Measurements from ENCODE around the gene ZNF784. TPM values are rescaled to one million over a fixed set of nuclear protein-coding genes. Genes with fewer than 3 reads are reported as not detected.
A peak's percentile ranks its signal among the peaks of the same experiment; 100 is the strongest.

Gene ZNF784
- total and polyA plus RNA-seq, 9 of the 15 experiments (the other 6 are each of a cell fraction or from before 2014, with no cell fraction given) = 0.14 to 6.1 (median 2.1) TPM

GRCh38 chr19:55635334-55635717 lies 11.0 kb upstream of the ZNF784 start (continued):
- TF ChIP-seq, protein P1, sequence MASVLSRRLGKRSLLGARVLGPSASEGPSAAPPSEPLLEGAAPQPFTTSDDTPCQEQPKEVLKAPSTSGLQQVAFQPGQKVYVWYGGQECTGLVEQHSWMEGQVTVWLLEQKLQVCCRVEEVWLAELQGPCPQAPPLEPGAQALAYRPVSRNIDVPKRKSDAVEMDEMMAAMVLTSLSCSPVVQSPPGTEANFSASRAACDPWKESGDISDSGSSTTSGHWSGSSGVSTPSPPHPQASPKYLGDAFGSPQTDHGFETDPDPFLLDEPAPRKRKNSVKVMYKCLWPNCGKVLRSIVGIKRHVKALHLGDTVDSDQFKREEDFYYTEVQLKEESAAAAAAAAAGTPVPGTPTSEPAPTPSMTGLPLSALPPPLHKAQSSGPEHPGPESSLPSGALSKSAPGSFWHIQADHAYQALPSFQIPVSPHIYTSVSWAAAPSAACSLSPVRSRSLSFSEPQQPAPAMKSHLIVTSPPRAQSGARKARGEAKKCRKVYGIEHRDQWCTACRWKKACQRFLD (CRISPR knock-in tag; IDR thresholded peaks at IDR 0.05) = 0 out of 2 replicates have a peak, but pooled peaks have one; percentile 37
- no peak for TF ChIP-seq TAF15 (IDR thresholded peaks at IDR 0.05; ENCODE audit: low read depth, low read length)
- TF ChIP-seq ZBTB7A (IDR thresholded peaks at IDR 0.05; ENCODE audit: borderline replicate concordance, control insufficient read depth, low read depth, low read length) = no peak
- TF ChIP-seq ZNF551 (CRISPR knock-in tag; IDR thresholded peaks at IDR 0.05) = no peak
- no peak for TF ChIP-seq GABPA (tag; conservative IDR thresholded peaks at IDR 0.05; ENCODE audit: low read depth)
- TF ChIP-seq ZNF584 (CRISPR knock-in tag; IDR thresholded peaks at IDR 0.05; ENCODE audit: low read depth) = no peak
- no peak for TF ChIP-seq ZNF707 (CRISPR knock-in tag; conservative IDR thresholded peaks at IDR 0.05)
- TF ChIP-seq ZNF133 (CRISPR knock-in tag; IDR thresholded peaks at IDR 0.05) = no peak
- TF ChIP-seq, protein P2, sequence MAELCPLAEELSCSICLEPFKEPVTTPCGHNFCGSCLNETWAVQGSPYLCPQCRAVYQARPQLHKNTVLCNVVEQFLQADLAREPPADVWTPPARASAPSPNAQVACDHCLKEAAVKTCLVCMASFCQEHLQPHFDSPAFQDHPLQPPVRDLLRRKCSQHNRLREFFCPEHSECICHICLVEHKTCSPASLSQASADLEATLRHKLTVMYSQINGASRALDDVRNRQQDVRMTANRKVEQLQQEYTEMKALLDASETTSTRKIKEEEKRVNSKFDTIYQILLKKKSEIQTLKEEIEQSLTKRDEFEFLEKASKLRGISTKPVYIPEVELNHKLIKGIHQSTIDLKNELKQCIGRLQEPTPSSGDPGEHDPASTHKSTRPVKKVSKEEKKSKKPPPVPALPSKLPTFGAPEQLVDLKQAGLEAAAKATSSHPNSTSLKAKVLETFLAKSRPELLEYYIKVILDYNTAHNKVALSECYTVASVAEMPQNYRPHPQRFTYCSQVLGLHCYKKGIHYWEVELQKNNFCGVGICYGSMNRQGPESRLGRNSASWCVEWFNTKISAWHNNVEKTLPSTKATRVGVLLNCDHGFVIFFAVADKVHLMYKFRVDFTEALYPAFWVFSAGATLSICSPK (IDR thresholded peaks at IDR 0.05; ENCODE audit: borderline replicate concordance) = no peak
- no peak for TF ChIP-seq GABPB1 (CRISPR knock-in tag; IDR thresholded peaks at IDR 0.05)
- no peak for TF ChIP-seq XRCC3 (IDR thresholded peaks at IDR 0.05)
- TF ChIP-seq HOXB6 (CRISPR knock-in tag; IDR thresholded peaks at IDR 0.05; ENCODE audit: borderline replicate concordance) = no peak
- TF ChIP-seq ZNF124 (CRISPR knock-in tag; IDR thresholded peaks at IDR 0.05) = no peak
- TF ChIP-seq ZBTB9 (CRISPR knock-in tag; IDR thresholded peaks at IDR 0.05) = 0 out of 2 replicates have a peak, but pooled peaks have one; percentile 10
- no peak for TF ChIP-seq CBX1 (IDR thresholded peaks at IDR 0.05; ENCODE audit: low read depth)
- no peak for TF ChIP-seq RBBP5 (IDR thresholded peaks at IDR 0.05; ENCODE audit: borderline replicate concordance, insufficient read depth, low read length, poor library complexity, severe bottlenecking)
- no peak for TF ChIP-seq CBFA2T2 (conservative IDR thresholded peaks at IDR 0.05)
- TF ChIP-seq MAZ (CRISPR knock-in tag; conservative IDR thresholded peaks at IDR 0.05 in 1 of 2, IDR thresholded peaks at IDR 0.05 in 1 of 2) = no peak; a peak in 1 of 4 replicates
- no peak for TF ChIP-seq GATAD2B (IDR thresholded peaks at IDR 0.05; ENCODE audit: borderline replicate concordance)
- no peak for TF ChIP-seq MAX (CRISPR knock-in tag; IDR thresholded peaks at IDR 0.05)
- no peak for TF ChIP-seq SMAD1 (IDR thresholded peaks at IDR 0.05; ENCODE audit: low read depth, low read length, partially characterized antibody)
- no peak for TF ChIP-seq POLR2AphosphoS5 (IDR thresholded peaks at IDR 0.05; ENCODE audit: control insufficient read depth, insufficient read depth, low read depth, low read length)
- TF ChIP-seq ZNF280B (CRISPR knock-in tag; IDR thresholded peaks at IDR 0.05) = no peak
- TF ChIP-seq TARDBP (IDR thresholded peaks at IDR 0.05) = no peak

Data from K562 (cell line).